HL-60/S4 (cell line): ENCODE data around the gene KAT7.

Source experiments
- in situ Hi-C: fragments of 300-500 bp; cut with MboI; formaldehyde crosslinking; loops from 2 replicates; pipeline ENCODE4 v1.14.3; 2022; ENCODE audit warnings: low sequenced_read_pairs

Gene KAT7

DNA sequence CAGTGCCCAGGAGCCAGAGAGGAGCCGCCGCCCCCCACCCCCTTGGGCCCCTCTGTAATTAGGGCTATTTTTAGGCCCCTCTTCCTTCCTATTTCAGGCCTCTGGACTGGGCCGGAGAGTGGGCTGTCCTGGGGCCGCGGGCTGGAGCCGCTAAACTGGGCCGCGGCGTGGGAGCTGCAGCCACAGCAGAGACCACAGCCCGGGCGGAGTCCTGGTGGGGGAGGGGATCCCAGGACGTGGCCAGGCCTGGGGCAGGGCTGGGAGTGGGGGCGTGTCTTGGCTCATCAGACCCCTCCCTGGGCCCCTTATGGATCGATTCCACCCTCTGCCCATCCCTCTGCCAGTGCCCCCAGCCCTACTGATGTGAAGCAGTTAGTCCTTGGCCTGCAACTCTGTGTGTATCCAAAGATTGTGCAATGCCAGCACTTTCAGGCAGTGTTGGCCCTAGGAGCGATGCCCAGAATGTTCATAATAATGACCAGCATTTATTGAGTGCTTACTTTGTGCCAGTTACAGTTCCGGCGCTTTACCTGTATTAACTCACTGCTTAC lies 74.4 kb downstream of the KAT7 start:
- in situ Hi-C loops = loop anchor here (5.0 kb wide), 1 partner anchor 134 kb away; the partner anchor contains the start of gene DLX3

DNA sequence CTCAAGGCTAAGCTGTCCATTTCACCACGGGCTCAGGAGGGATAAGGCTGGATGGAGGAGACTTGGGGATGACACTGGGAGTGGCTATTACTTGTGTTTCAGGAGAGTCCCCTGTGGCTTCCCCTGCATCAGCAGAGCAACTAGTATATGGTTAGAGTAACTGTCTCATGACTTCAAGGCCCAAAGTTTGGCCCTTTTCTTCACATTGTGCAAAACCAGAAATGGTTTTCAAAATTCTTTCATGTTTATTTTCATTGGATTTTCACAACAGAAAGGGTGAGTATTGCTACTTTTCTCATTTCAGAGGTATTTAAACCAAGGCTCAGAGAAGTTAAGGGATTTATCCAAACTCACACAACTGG lies 77.5 kb downstream of the KAT7 start:
- in situ Hi-C loops = no loop called here

DNA sequence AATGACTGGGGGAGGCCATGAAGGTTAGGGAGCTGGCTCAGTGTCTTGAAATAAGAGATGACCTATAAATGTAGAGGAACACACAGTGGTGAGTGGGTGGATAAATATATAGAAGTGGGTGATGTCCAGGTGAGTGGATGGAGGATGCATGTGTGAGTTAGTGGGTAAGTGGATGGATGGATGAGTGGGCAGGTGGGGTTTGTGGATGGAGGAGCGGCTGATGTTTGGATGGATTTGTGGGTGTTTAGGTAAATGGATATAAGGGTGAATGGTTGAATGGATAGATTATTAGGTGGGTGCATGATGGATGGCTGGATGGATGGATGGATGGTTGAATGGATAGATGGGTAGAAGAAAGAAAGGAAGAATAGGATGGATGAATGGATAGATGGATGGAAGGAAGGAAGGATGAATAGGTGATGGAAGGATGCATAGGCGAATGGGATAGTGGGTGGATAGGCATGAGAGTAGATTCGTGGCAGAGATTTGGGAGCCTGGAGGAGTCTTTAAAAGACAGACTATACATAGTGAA lies 78.5 kb downstream of the KAT7 start:
- in situ Hi-C loops = no loop called here

DNA sequence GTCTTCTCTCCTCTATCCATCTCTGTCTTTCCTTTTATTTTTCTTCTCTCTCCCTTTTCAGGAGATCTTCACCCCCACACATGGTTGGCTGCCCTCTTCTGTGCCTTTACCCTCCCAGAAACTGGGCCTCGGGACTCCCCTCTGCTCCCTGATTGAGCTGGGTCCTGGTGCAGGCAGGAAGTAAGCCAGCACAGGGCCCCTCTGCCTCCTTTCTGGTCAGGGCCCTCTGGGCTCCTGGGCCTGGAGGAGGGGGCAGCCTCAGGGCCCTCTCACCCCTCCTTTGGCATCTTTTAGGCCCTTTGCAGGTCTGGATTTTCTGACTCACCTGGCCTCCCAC lies 80.5 kb downstream of the KAT7 start:
- in situ Hi-C loops = no loop called here

DNA sequence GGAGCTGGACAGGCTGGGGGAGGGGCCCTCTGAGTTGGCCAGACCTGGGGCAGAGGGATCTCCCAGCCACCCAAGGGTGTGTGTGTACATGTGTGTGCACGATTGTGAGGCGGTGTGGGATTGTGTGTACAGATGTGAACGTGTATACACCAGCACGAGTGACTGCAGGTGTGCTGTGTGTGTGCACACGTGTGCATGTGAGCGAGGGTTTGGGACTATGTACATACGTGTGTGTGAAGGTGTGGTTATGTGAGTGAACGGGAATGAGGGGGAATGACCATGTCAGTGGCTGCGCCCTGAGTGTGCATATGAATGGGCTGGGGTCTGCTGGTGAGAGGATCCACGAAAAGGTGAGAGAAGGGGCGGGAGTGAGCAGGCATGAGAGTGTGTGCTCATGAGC lies 81.8 kb downstream of the KAT7 start:
- in situ Hi-C loops = loop anchor here (10.0 kb wide), 1 partner anchor 215 kb away; no protein-coding TSS in a partner anchor

DNA sequence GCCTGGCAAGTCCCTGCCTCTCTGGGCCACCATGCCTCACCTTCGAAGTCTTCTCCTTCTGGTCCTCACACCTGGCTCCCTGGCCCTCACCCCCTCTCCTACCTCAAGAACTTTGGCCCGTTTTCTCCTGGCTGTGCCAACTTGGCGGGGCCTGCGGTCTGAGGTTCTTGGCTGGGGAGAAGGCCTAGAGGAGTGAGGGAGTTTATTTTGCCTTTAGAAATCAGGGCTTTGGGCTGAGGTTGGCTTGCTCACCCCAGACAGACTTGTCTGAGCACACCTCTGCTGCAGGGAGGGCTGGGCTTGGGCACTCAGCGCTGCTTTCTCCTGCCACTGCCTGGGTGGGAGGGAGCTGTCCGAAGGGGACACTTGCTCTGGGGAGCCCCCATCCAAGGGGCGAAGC lies 82.7 kb downstream of the KAT7 start:
- in situ Hi-C loops = loop anchor here (10.0 kb wide), 1 partner anchor 214 kb away; no protein-coding TSS in a partner anchor

DNA sequence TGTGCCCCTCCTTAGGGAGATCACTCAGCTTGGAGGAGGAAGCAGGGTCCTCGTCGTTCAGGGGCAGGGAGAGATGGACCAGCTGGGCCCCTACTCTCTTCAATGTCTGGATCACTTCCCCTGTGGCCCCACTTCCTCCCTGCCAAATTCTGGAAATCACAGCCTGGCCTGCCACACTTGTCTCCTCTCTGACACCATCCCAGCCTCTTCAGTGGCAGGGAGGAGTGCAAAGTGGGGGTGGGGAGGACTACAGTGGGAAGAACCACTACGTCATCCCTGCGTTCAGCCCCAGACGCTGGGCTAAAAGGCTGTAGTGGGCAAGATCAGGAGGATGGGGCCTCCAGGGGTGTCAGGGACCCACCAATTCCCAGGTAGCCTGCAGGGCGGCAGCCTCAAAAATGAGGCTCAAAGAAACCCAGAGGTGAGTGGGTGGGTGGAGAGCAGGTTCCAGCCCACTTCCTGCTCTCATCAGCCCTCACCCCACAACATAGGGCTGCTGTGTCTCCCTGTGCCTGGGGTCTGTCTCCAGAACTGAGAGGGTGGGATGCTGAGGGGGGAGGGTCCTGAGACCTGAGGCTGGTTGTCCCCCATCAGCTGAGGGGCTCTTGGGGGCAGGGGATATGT lies 84.4 kb downstream of the KAT7 start:
- in situ Hi-C loops = loop anchor here (10.0 kb wide), 1 partner anchor 212 kb away; no protein-coding TSS in a partner anchor

DNA sequence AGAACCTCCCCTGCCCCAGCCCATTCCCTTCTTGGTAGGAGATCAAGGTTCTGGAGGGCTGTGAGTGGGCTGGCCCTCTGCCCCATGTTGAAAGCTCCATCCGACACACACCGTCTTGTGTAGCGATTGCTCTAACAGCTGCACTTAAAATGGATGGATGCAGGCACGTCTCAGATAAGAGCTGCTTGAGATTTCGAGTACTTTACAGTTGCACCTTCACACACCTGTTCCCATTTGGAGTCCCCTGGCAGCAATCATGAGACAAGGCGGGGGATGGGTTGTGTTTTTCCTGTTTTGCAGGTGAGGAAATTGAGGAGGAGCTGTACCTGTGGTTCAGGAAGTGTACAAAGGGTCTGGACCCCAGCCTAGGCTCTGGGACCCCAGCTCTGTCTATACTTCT lies 85.0 kb downstream of the KAT7 start:
- in situ Hi-C loops = loop anchor here (10.0 kb wide), 1 partner anchor 211 kb away; no protein-coding TSS in a partner anchor

DNA sequence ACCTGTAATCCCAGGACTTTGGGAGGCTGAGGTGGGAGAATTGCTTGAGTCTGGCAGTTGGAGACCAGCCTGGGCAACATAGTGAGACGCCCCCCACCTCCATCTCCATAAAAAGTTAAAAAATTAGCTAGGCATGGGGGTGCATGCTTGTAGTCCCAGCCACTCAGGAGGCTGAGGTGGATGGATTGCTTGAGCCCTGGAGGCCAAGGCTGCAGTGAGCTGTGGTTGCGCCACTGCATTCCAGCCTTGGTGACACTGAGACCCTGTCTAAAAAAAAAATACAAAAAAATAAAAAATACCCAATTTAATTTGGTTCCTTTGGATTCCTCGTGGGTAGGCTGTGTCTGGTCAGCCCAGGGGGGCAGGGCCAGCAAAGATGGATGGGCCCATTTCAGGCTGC lies 85.4 kb downstream of the KAT7 start:
- in situ Hi-C loops = loop anchor here (10.0 kb wide), 1 partner anchor 211 kb away; no protein-coding TSS in a partner anchor

DNA sequence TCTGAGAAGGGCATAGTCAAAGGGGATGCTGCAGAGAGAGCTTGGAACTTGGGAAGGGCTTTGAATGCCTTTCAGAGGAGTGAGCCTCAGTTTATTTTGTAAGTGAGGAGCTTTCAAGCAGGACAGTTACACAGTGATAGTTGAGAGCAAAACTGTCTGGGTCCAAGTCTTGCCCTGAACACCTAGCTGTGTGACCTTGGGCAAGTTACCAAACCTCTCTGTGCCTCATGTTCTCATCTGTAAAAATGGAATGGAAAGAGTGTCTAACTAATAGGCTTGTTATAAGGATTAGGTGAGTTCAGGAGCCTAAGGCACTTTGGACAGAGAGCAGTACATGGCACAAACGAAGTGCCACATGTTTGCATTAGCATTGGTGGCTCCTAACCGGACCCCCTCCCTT lies 86.4 kb downstream of the KAT7 start:
- in situ Hi-C loops = loop anchor here (10.0 kb wide), 1 partner anchor 210 kb away; no protein-coding TSS in a partner anchor

DNA sequence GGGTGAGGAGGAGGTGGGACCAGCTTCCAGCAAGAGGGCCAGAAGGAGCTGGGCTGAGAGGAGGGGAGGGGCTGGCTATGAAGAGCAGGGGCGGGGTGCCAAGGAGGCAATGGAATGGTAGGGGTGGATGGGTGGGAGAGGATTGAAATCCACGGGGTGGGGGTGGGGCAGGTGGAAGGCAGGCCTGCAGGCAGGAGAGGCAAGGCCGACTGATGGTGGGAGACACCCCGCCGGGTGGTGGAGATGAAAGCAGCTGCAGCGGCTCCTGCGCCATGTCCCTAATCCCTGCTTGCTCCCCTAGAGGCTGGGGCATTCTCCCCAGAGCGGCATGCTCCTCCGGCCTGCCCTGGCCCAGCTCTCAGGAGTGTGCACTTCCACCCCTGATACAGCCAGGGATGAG lies 87.2 kb downstream of the KAT7 start:
- in situ Hi-C loops = loop anchor here (10.0 kb wide), 1 partner anchor 209 kb away; no protein-coding TSS in a partner anchor

DNA sequence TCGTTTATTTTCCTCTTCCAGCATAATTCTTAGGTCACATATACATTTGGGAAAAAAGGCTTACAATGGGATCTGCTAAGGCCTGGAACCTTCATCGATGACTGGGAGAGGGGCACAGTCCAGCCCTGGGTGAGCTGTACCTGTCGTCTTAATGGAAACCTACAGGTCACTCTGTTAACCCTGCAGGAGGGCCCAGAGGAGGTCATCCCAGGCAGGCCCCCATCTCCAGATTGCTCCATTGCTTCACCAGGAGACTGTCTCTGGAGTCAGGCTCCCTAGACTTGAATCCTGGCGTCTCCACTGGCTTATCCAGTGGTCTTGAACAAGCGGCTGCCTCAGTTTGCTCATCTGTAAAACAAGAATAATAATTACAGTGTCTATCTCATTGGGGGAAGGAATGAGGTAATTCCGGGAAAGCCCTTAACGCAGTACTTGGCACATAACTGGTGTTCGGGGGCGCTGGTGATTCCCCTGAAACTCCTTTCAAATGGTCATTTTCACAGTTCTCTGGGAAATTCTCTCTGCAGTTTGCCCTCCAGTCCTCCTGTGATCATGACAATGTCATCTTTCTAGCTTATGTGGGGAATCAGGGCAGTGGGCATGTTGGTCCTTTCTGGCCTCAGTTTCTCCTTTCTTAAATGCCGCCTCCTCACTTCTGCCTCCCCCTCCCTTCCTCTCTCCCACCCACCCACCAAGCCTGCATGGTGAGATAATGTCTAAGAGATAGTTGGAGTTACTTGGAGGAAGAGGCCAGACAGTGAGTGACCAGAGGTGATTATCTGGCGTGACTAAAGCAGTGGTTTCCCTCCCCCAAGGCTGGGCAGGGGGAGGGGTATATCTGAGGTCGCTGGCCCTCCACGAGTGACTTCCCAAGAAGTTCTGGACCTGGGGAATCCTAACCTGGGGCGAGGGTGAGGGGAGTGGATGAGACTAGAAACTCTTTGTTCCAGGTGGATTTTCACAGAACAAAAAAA lies 90.7 kb downstream of the KAT7 start:
- in situ Hi-C loops = loop anchor here (10.0 kb wide), 1 partner anchor 206 kb away; no protein-coding TSS in a partner anchor

DNA sequence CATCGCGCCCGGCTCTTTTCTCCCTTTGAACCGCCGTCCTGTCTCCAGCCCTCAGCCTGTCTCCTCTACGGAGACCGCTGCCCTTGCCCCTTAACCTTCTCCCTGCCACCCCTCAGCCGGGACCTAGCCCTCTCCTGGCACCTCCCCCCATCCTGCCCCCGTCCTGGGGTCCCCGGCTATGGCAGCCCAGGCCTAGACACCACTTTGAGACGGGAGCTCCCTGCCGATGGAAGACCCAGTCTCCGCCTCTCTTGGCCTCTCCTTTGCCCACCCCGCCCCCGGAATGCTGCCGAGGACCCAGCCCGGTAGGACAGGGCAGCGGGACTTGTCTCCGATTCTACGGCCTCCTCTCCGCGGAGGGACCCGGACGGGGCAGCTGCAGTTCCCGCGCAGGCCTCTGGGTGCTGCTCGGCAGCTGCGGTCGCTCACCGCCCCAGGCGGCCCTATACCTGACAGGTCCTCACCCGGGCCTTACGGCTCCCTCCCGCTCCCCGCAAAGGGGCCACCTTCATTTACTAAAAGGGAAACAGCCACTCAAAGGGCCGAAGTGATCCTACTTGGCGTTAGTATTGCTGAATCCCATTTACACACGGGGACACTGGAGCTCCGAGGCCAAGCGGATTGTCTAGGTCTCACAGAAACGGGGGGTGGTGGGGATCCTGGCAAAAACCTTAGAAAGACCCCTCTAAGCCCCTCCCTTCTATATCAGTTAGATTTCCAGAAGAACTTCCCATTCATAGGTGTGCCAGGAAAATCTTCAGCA lies 92.0 kb downstream of the KAT7 start:
- in situ Hi-C loops = no loop called here

DNA sequence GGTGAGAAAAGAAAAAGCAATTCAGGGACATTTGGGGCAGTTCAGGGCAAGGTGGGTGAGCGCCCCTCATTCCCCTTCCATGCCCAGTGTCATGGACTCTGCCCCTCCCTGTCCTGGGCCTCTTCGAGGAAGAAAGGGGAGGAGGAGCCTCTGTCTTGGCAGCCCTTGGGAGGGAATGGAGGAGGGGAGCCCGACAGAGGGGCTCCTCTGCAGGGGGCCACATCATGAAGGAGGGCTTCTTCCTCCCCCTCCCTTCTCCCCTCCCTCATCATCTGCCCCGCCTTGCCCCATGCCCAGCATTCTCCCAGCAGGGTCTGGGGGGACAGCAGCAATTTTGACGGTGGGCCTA lies 92.5 kb downstream of the KAT7 start:
- in situ Hi-C loops = no loop called here

DNA sequence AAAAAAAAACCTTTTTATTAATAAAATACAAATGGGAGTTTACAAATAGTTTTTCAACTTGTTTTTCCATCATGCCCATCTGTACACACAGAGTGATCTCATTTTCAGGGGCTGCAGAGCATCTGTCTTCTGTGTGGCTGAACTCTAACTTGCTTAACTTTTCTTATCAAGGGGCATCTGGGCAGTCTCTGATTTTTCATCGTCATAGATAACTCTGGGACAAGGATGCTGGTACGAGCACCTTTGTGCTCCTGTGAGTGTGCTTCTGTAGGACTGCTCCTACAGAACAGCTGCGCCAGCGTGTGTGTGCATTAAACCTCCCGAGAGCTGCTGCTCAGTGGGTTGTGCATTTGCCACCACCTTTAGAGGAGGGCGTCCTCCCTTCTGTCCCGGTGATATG lies 94.0 kb downstream of the KAT7 start:
- in situ Hi-C loops = no loop called here
